ENCODE data around the gene LRRC28. TPM values are rescaled to one million over a fixed set of nuclear protein-coding genes. Genes with fewer than 3 reads are reported as not detected.

Gene LRRC28
- polyA plus RNA-seq, 1 donor from 2014 or later = 20.4 TPM

DNA sequence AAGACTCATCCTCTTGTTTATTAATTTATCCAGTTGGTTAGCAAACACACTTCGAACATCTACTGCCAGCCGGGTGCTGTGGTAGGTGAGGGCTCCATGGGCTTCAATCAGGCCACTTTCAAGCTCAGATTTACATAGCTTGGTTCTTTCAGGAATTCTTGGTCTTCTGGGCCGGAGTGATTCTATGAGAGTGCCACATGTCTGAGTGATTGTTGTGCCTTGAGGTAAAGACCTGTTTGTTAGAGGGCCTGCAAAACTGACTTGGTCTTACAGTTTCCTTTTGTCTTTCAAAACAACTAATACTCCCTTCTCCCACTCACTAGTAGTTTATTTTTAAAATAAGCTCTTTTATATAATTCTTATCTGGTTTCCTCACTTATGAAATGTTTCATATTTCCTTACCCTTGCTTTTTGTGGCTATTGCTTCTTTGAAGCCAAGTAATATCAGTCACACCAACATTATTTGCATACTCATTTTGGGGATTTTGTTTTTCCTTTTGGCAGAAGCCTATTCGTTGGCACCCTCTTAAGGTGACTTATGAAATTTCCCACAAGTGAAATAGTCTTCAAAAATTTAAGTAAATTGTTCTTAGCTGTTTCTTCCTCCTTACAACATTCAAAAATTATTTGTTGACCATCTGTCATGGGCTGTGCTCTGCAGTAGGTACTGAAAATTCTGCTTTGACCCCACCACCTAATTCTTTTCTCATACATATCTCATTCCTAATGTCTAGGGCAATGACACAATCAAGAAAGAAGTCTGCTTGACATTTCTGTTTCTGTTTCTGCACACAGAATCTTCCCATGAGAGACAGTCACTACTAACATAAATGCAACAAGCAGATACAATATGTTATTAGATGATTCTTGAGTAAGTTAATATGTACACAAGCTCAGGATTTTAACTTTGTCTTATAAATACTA lies 120.2 kb downstream of the LRRC28 start:
- Histone ChIP-seq H3K4me3 (ENCODE audit: low read length) (no peak overlapping the region), H3K36me3 (ENCODE audit: insufficient read depth, low read length) (no peaks in the 10 kb centered on the region), H3K4me2 (ENCODE audit: low read length) (no peak overlapping the region), H3K27ac (ENCODE audit: low read length) (no peak overlapping the region), H3K9ac (ENCODE audit: low read length) (no peak overlapping the region), H3K79me2 (replicated peaks; ENCODE audit: insufficient read depth, low read length) (no peaks in the 10 kb centered on the region), H3K9me2 (ENCODE audit: insufficient read depth, low read length) (no peaks in the 10 kb centered on the region), H3K27me3 (ENCODE audit: insufficient read depth, low read depth, low read length) (no peaks in the 10 kb centered on the region), H3K9me3 (ENCODE audit: low read length) (no peaks in the 10 kb centered on the region), H2AFZ (ENCODE audit: low read depth, low read length) (no peak overlapping the region), H4K20me1 (ENCODE audit: insufficient read depth) (no peaks in the 10 kb centered on the region), H3F3A (ENCODE audit: insufficient read depth, low read length, poor library complexity, severe bottlenecking) (no peaks in the 10 kb centered on the region)
- TF ChIP-seq, protein P1, sequence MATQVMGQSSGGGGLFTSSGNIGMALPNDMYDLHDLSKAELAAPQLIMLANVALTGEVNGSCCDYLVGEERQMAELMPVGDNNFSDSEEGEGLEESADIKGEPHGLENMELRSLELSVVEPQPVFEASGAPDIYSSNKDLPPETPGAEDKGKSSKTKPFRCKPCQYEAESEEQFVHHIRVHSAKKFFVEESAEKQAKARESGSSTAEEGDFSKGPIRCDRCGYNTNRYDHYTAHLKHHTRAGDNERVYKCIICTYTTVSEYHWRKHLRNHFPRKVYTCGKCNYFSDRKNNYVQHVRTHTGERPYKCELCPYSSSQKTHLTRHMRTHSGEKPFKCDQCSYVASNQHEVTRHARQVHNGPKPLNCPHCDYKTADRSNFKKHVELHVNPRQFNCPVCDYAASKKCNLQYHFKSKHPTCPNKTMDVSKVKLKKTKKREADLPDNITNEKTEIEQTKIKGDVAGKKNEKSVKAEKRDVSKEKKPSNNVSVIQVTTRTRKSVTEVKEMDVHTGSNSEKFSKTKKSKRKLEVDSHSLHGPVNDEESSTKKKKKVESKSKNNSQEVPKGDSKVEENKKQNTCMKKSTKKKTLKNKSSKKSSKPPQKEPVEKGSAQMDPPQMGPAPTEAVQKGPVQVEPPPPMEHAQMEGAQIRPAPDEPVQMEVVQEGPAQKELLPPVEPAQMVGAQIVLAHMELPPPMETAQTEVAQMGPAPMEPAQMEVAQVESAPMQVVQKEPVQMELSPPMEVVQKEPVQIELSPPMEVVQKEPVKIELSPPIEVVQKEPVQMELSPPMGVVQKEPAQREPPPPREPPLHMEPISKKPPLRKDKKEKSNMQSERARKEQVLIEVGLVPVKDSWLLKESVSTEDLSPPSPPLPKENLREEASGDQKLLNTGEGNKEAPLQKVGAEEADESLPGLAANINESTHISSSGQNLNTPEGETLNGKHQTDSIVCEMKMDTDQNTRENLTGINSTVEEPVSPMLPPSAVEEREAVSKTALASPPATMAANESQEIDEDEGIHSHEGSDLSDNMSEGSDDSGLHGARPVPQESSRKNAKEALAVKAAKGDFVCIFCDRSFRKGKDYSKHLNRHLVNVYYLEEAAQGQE (IDR thresholded peaks at IDR 0.05; ENCODE audit: borderline replicate concordance) = no peak
- TF ChIP-seq, protein P2, sequence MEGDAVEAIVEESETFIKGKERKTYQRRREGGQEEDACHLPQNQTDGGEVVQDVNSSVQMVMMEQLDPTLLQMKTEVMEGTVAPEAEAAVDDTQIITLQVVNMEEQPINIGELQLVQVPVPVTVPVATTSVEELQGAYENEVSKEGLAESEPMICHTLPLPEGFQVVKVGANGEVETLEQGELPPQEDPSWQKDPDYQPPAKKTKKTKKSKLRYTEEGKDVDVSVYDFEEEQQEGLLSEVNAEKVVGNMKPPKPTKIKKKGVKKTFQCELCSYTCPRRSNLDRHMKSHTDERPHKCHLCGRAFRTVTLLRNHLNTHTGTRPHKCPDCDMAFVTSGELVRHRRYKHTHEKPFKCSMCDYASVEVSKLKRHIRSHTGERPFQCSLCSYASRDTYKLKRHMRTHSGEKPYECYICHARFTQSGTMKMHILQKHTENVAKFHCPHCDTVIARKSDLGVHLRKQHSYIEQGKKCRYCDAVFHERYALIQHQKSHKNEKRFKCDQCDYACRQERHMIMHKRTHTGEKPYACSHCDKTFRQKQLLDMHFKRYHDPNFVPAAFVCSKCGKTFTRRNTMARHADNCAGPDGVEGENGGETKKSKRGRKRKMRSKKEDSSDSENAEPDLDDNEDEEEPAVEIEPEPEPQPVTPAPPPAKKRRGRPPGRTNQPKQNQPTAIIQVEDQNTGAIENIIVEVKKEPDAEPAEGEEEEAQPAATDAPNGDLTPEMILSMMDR (IDR thresholded peaks at IDR 0.05; ENCODE audit: poor library complexity, severe bottlenecking) = no peak
- TF ChIP-seq RAD21 (conservative IDR thresholded peaks at IDR 0.05) = no peak

DNA sequence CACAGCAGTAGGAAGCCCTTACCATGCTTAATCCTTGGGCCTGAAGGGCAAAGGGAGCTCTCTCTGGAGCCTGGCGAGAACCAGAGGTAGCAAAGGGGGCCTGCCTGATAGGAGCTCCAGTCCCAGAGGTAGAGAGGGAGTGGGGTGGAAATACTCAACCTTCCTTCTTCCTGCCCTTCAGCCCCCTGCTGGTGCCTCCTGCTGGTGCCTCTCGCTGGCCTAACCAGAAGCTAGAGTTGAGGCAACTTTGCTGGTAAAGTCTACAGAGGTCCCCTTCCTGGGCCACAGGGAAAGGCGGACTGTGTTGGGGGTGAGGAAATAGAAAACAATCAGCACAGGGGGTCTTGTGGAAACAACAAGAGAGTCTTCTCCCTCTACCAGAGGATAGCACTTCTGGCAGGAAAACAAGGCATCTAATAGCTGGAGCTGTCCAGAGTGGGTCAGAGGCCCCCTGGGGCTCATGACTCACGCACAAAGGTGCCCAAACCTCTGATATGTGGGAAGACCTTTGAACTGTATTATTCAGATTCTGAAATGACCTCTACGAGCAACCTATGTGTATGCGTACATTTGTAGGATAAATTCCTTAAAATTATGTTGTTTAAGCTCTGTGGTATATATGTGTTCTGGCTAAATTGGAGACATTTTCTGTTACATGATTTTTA lies 133.9 kb downstream of the LRRC28 start:
- H3K9ac ChIP-seq (ENCODE audit: low read length) = no peak overlapping the region
- no peaks in the 10 kb centered on the region for H3K27me3 ChIP-seq (ENCODE audit: insufficient read depth, low read depth, low read length)
- no peaks in the 10 kb centered on the region for H3K9me3 ChIP-seq (ENCODE audit: low read length)
- no peak overlapping the region for H2AFZ ChIP-seq (ENCODE audit: low read depth, low read length)
- H3K4me3 ChIP-seq (ENCODE audit: low read length) = no peak overlapping the region
- no peaks in the 10 kb centered on the region for H3K79me2 ChIP-seq (replicated peaks; ENCODE audit: insufficient read depth, low read length)
- no peaks in the 10 kb centered on the region for H3F3A ChIP-seq (ENCODE audit: insufficient read depth, low read length, poor library complexity, severe bottlenecking)
- H3K27ac ChIP-seq (ENCODE audit: low read length) = no peak overlapping the region
- H4K20me1 ChIP-seq (ENCODE audit: insufficient read depth) = no peaks in the 10 kb centered on the region
- no peaks in the 10 kb centered on the region for H3K36me3 ChIP-seq (ENCODE audit: insufficient read depth, low read length)
- H3K9me2 ChIP-seq (ENCODE audit: insufficient read depth, low read length) = no peaks in the 10 kb centered on the region
- H3K4me2 ChIP-seq (ENCODE audit: low read length) = no peak overlapping the region
- TF ChIP-seq POLR2AphosphoS5 (IDR thresholded peaks at IDR 0.05) = no peak
- TF ChIP-seq SMC3 (conservative IDR thresholded peaks at IDR 0.05; ENCODE audit: poor library complexity) = no peak
- no peak for TF ChIP-seq MXI1 (conservative IDR thresholded peaks at IDR 0.05; ENCODE audit: poor library complexity, severe bottlenecking)
- TF ChIP-seq, protein P2 (IDR thresholded peaks at IDR 0.05; ENCODE audit: poor library complexity, severe bottlenecking) = no peak
- no peak for TF ChIP-seq EZH2 (IDR thresholded peaks at IDR 0.05; ENCODE audit: borderline replicate concordance, insufficient read depth, low read length, poor library complexity, severe bottlenecking)

Measured in neural cell (in vitro differentiated cells).